ENCODE data around the gene BTG4. TPM values are rescaled to one million over a fixed set of nuclear protein-coding genes. Genes with fewer than 3 reads are reported as not detected.

Gene BTG4
- total RNA-seq: 0.34 and 0.43 TPM in 2 replicates

GRCh38 chr11:111512296-111513239 lies at the start of gene BTG4:
BTG4 (minus strand) TSS chr11:111512386; CDS start chr11:111498776, 13,610 bp downstream.

DNA sequence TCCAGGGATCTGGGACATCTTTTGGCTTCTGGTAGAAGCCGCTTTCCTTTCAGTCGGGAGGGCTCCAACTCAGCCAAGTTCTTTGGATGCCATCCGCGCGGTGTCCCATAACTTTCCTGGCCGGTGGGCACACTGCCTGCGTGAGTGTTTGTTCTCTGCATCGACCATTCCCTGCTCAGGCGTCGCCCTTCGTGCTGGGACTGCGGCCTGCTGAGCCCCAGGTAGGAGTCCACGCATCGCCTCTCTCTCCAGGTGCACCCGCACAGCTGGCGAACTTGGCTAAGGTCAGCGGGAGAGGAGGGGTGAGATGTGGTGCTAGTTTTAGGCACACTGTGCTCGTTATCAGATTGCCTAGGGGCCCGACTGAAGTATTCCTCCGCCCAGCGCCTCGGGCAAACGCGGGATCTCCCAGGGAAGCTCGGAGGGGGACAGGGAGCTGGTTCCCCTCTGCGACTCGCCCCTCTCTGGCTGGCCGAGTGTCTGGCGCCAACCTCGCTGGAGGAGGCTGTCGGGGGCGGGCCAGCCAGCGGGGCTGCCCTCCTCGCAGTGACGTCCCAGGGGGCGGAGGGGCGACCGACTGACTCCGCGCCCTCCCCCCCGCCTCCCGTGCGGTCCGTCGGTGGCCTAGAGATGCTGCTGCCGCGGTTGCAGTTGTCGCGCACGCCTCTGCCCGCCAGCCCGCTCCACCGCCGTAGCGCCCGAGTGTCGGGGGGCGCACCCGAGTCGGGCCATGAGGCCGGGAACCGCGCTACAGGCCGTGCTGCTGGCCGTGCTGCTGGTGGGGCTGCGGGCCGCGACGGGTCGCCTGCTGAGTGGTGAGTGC lies 28.1 kb upstream of the BTG4 start, which contains the start of gene LAYN:
TSS of gene LAYN (plus strand) at position 607 of the 823 bp plus-strand sequence. CDS start at position 731, 124 bp downstream.

GRCh38 chr11:111514216-111515031 lies 2.2 kb upstream of the BTG4 start, which contains the start of gene HOATZ:
HOATZ (plus strand) TSS chr11:111514778; CDS start chr11:111514785, 7 bp downstream.

Other genes starting within 250 kb of the BTG4 start
- 0.36 TPM in 1 of 2 replicates, not detected in the other for gene POU2AF3, start 213.8 kb downstream of the BTG4 start, total RNA-seq
- gene POU2AF1, start 133.1 kb downstream of the BTG4 start, total RNA-seq: 0.21 TPM in 1 of 2 replicates, not detected in the other
- not detected in 2 replicates for gene HOATZ, start 2.4 kb upstream of the BTG4 start, total RNA-seq
- gene LAYN, start 28.3 kb upstream of the BTG4 start, total RNA-seq: 7.2 and 61.6 TPM in 2 replicates
- 5.8 and 9.8 TPM in 2 replicates for gene SIK2, start 90.1 kb upstream of the BTG4 start, total RNA-seq